NAMALWA (cell line): Measurements from ENCODE around the gene CCR6.

Experiments
- DNase-seq: peaks from one replicate; pipeline ENCODE4 v3.0.0-alpha.2; 2015; ENCODE audit warnings: low spot score

CCR6 gene

GRCh38 chr6:167122827-167123657, at the start of gene CCR6:
TSS of gene CCR6 (plus strand) at chr6:167123096. CDS start at chr6:167136135, 13,039 bp downstream.
- DNase-seq: peak; percentile 21

GRCh38 chr6:167073679-167074274, 49.1 kb upstream of the CCR6 start:
- peak; percentile 59 for DNase-seq

- DNase-seq: no peak
Measured at GRCh38 chr6:167077241-167077932, 45.5 kb upstream of the CCR6 start.

GRCh38 chr6:167078745-167079144, 44.2 kb upstream of the CCR6 start:
- DNase-seq: no peak

- peak; percentile 82 for DNase-seq
Measured at GRCh38 chr6:167079853-167080297, 43.0 kb upstream of the CCR6 start.

- DNase-seq: no peak
Measured at GRCh38 chr6:167087857-167088354, 35.0 kb upstream of the CCR6 start.

- DNase-seq: peak; percentile 77
Measured at GRCh38 chr6:167088741-167089140, 34.2 kb upstream of the CCR6 start.

GRCh38 chr6:167089243-167090142, 33.4 kb upstream of the CCR6 start:
- peak; percentile 79 for DNase-seq

GRCh38 chr6:167090171-167090570, 32.7 kb upstream of the CCR6 start:
- peak; percentile 49 for DNase-seq

GRCh38 chr6:167091026-167091804, 31.7 kb upstream of the CCR6 start:
- peak; percentile 80 for DNase-seq

- DNase-seq: no peak
Measured at GRCh38 chr6:167091805-167092107, 31.1 kb upstream of the CCR6 start.

GRCh38 chr6:167092672-167093339, 30.1 kb upstream of the CCR6 start:
- DNase-seq: peak; percentile 84

GRCh38 chr6:167093406-167093921, 29.4 kb upstream of the CCR6 start:
- DNase-seq: no peak

- peak; percentile 70 for DNase-seq
Measured at GRCh38 chr6:167093922-167094432, 28.9 kb upstream of the CCR6 start.

GRCh38 chr6:167094436-167094819, 28.5 kb upstream of the CCR6 start:
- peak; percentile 61 for DNase-seq

- DNase-seq: peak; percentile 77
Measured at GRCh38 chr6:167094820-167095637, 27.9 kb upstream of the CCR6 start.

- no peak for DNase-seq
Measured at GRCh38 chr6:167095888-167096287, 27.0 kb upstream of the CCR6 start.

- no peak for DNase-seq
Measured at GRCh38 chr6:167096991-167097390, 25.9 kb upstream of the CCR6 start.

GRCh38 chr6:167097770-167098169, 25.1 kb upstream of the CCR6 start:
- DNase-seq: no peak
